Erythroblast (primary cell): Measurements from ENCODE around the gene WWP2.

ENCODE experiments used
- GATA1 ChIP-seq: IDR thresholded peaks from 2 replicates; pipeline ENCODE4 v1.6.1; 2011; ENCODE audit warnings: low read depth, mild to moderate bottlenecking, control low read depth, low read length, moderate library complexity
- POLR2A ChIP-seq: IDR thresholded peaks from 2 replicates; pipeline ENCODE4 v1.6.1; 2011; ENCODE audit warnings: mild to moderate bottlenecking, low read length

DNA sequence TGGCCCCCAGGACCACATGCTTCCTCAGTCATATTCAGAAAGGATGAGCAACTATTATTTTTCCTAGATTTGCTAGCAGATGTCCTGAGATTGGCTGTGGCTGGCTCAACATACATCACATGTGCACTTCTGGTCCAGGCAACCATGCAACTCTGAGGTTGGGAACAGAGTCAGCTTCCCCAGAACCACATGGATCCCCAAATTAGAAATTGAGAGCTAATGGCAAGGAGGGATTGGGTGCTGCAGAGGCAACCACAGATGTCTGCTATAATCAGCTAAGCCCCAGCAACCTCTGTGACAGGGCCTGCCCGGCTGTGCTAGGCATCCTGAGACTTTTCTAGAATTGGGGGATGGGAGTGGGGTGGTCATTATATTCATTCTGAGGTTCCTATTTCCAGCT lies 155.2 kb downstream of the WWP2 start:
- TF ChIP-seq POLR2A (no peak), GATA1 (no peak)
